CD4-positive, alpha-beta T cell (primary cell): ENCODE measurements around the gene PLEKHN1. TPM values are rescaled to one million over a fixed set of nuclear protein-coding genes. Genes with fewer than 3 reads are reported as not detected.

ENCODE experiments used
- ATAC-seq: fragments of 200-7000 bp; cut with Tn5 transposase; one replicate; pipeline ENCODE4 v1.10.0; 2022; ENCODE audit warnings: mild to moderate bottlenecking; ENCODE audit not compliant: poor library complexity
- CTCF ChIA-PET: fragments of 350-600 bp; sonication (Branson Sonifier 250); formaldehyde crosslinking; loops from one replicate; lab custom pipeline; 2021; ENCODE audit warnings: antibody characterized with exemption, inconsistent platforms; lab: Charles Lee
- POLR2A ChIA-PET: fragments of 350-600 bp; sonication (Branson Sonifier 250); formaldehyde crosslinking; loops from one replicate; lab custom pipeline; 2021; ENCODE audit warnings: antibody characterized with exemption, inconsistent platforms; lab: Charles Lee
- DNase-seq, 14 experiments: peaks; one replicate each; pipeline ENCODE4 v3.0.0-alpha.2; 2013 to 2020; ENCODE audit warnings: mixed read lengths in 2 of 14
- H3K27ac ChIP-seq, 2 donors: one replicate each; pipeline versions ENCODE4 v1.5.1 to v1.7.0; 2013; ENCODE audit warnings: low read length in 2 of 2, low read depth in 1 of 2, mild to moderate bottlenecking in 1 of 2
- H3K27me3 ChIP-seq, 2 experiments: 1 replicate in 1 of 2; 2 replicates in 1 of 2; pipeline versions ENCODE4 v1.6.1 to v1.7.0; 2013; ENCODE audit warnings: low read length in 2 of 2, control low read depth in 1 of 2, mild to moderate bottlenecking in 1 of 2, moderate library complexity in 1 of 2; ENCODE audit not compliant: insufficient read depth in 2 of 2, control insufficient read depth in 1 of 2
- H3K36me3 ChIP-seq: one replicate; pipeline ENCODE4 v1.6.1; 2013; ENCODE audit warnings: low read length, control low read depth; ENCODE audit not compliant: insufficient read depth
- H3K4me1 ChIP-seq: one replicate; pipeline ENCODE4 v1.6.1; 2013; ENCODE audit warnings: low read length, control low read depth; ENCODE audit not compliant: insufficient read depth
- H3K4me3 ChIP-seq: one replicate; pipeline ENCODE4 v1.5.1; 2013; ENCODE audit warnings: mild to moderate bottlenecking, low read length, moderate library complexity
- H3K9me3 ChIP-seq, 2 experiments: 1 replicate in 1 of 2; 2 replicates in 1 of 2; pipeline versions ENCODE4 v1.6.1 to v1.7.0; 2013; ENCODE audit warnings: low read length in 2 of 2, mild to moderate bottlenecking in 2 of 2, control low read depth in 1 of 2, moderate library complexity in 1 of 2; ENCODE audit not compliant: control insufficient read depth in 1 of 2, insufficient read depth in 1 of 2
- H3K27ac Mint-ChIP-seq: one replicate; pipeline ENCODE4 v1.8.0; 2020; ENCODE audit warnings: mixed read lengths
- H3K27me3 Mint-ChIP-seq: one replicate; pipeline ENCODE4 v1.8.0; 2021; ENCODE audit warnings: mixed read lengths
- H3K36me3 Mint-ChIP-seq: one replicate; pipeline ENCODE4 v1.8.0; 2021; ENCODE audit warnings: low read depth, mixed read lengths
- H3K4me1 Mint-ChIP-seq: one replicate; pipeline ENCODE4 v1.8.0; 2021; ENCODE audit warnings: low read depth, mixed read lengths
- H3K4me3 Mint-ChIP-seq: one replicate; pipeline ENCODE4 v1.8.0; 2020; ENCODE audit warnings: mild to moderate bottlenecking, mixed read lengths
- H3K9me3 Mint-ChIP-seq: one replicate; pipeline ENCODE4 v1.8.0; 2020; ENCODE audit warnings: mixed read lengths
- intact Hi-C, 2 experiments: fragments of 100-400 bp; cut with DNase I in 1 of 2; cut with micrococcal nuclease in 1 of 2; formaldehyde crosslinking; loops; one replicate each; pipeline versions ENCODE4 v1.15.1 to v1.9.0; 2023 to 2025; cut with DNase I, micrococcal nuclease
- total RNA-seq, 174 experiments: library from RNA in 2 of 174; stranded (reverse) in 2 of 174; gene quantifications; one replicate each; pipeline ENCODE4 v1.2.3 and lab custom pipeline; 2021 to 2026
- TF ChIP-seq, protein P1 (sequence below): fragments of 200-600 bp; IDR thresholded peaks from one replicate; pipeline ENCODE4 v1.8.0; 2022; ENCODE audit warnings: antibody characterized with exemption, mild to moderate bottlenecking

The PLEKHN1 gene
- total RNA-seq, 2 experiments from 2014 or later, result 0.69 to 0.95 TPM

DNA sequence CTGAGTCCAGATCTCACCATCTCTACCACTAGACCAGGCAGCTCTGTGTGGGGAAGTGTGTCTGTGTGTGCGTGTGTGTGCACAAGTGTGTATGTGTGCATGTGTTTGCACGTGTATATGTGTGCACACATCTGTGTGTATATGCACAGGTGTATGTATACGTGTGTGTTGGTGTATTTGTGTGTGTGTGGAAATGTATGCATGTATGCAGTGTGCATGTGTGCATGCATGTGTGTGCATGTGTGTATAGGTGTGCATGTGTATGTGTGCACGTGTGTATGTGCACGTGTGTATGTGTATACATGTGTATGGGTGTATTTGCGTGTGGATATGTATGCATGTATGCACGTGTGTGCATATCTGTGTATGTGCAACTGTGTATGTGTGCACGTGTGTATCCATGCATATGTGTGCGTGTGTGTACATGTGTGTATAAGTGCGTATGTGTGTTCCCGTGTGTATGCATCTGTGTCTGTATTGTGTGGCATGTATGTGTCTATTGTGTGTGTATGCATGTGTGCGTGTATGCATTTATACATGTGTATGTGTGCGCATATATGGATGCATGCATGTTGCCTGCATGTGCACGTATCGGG is 3.1 kb downstream of the PLEKHN1 start:
- Mint-ChIP-seq H3K4me1 (no peaks in the 10 kb centered on the region), H3K27ac (no peak overlapping the region), H3K27me3 (peaks cover 22% of the 10 kb centered on the region), H3K4me3 (peak overlapping the region; percentile 65), H3K9me3 (no peaks in the 10 kb centered on the region), H3K36me3 (no peaks in the 10 kb centered on the region)
- no peak for ATAC-seq
- Histone ChIP-seq H3K9me3 (peaks cover 0 to 10% of the 10 kb centered on the region in 2 experiments), H3K4me3 (no peak overlapping the region), H3K4me1 (peaks cover 20% of the 10 kb centered on the region), H3K36me3 (no peaks in the 10 kb centered on the region), H3K27ac (no peak overlapping the region), H3K27me3 (peaks cover 16 to 21% of the 10 kb centered on the region in 2 experiments)
- ChIA-PET CTCF (no interaction called here), POLR2A (no interaction called here)
- peak in 1 of 14 experiments; percentile 4 for DNase-seq
- TF ChIP-seq, protein P1, sequence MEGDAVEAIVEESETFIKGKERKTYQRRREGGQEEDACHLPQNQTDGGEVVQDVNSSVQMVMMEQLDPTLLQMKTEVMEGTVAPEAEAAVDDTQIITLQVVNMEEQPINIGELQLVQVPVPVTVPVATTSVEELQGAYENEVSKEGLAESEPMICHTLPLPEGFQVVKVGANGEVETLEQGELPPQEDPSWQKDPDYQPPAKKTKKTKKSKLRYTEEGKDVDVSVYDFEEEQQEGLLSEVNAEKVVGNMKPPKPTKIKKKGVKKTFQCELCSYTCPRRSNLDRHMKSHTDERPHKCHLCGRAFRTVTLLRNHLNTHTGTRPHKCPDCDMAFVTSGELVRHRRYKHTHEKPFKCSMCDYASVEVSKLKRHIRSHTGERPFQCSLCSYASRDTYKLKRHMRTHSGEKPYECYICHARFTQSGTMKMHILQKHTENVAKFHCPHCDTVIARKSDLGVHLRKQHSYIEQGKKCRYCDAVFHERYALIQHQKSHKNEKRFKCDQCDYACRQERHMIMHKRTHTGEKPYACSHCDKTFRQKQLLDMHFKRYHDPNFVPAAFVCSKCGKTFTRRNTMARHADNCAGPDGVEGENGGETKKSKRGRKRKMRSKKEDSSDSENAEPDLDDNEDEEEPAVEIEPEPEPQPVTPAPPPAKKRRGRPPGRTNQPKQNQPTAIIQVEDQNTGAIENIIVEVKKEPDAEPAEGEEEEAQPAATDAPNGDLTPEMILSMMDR, result no peak
- intact Hi-C loops, result no loop called here

DNA sequence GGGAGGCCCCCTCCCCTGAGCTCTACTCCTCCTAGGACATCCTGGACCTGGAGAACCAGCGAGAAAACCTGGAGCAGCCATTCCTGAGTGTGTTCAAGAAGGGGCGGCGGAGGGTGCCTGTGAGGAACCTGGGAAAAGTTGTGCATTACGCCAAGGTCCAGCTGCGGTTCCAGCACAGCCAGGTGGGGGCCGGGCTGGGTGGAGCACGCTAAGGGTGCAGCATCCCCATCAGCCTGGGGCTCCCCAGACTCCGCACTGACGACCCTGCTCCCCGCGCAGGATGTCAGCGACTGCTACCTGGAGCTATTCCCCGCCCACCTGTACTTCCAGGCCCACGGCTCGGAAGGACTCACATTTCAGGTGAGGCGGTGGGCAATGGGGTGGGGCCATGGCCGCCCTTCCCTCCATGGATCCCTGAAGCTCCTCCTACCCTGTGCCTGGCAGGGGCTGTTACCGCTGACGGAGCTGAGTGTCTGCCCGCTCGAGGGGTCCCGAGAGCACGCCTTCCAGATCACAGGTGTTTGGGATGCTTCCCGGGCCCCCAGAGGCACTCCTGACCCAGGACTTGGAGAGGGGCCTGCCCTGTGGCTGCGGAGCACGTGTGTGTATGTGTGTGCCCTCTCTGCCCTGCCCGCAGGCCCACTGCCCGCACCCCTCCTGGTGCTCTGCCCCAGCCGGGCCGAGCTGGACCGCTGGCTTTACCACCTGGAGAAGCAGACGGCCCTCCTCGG is 4.1 kb downstream of the PLEKHN1 start:
- Histone ChIP-seq H3K27ac (no peak overlapping the region), H3K27me3 (peaks cover 18 to 24% of the 10 kb centered on the region in 2 experiments), H3K4me3 (no peak overlapping the region), H3K9me3 (peaks cover 0 to 13% of the 10 kb centered on the region in 2 experiments), H3K4me1 (peaks cover 21% of the 10 kb centered on the region), H3K36me3 (no peaks in the 10 kb centered on the region)
- peak in 1 of 14 experiments; percentile 15 for DNase-seq
- ChIA-PET CTCF (no interaction called here), POLR2A (interaction anchor here (1.1 kb wide), 1 partner anchor 31 kb away, joined by 3 read pairs; no protein-coding TSS in a partner anchor)
- Mint-ChIP-seq H3K4me3 (no peak overlapping the region), H3K27me3 (peaks cover 22% of the 10 kb centered on the region), H3K4me1 (no peaks in the 10 kb centered on the region), H3K9me3 (no peaks in the 10 kb centered on the region), H3K27ac (no peak overlapping the region), H3K36me3 (no peaks in the 10 kb centered on the region)
- TF ChIP-seq, protein P1, result no peak
- intact Hi-C loops, result no loop called here
- no peak for ATAC-seq

DNA sequence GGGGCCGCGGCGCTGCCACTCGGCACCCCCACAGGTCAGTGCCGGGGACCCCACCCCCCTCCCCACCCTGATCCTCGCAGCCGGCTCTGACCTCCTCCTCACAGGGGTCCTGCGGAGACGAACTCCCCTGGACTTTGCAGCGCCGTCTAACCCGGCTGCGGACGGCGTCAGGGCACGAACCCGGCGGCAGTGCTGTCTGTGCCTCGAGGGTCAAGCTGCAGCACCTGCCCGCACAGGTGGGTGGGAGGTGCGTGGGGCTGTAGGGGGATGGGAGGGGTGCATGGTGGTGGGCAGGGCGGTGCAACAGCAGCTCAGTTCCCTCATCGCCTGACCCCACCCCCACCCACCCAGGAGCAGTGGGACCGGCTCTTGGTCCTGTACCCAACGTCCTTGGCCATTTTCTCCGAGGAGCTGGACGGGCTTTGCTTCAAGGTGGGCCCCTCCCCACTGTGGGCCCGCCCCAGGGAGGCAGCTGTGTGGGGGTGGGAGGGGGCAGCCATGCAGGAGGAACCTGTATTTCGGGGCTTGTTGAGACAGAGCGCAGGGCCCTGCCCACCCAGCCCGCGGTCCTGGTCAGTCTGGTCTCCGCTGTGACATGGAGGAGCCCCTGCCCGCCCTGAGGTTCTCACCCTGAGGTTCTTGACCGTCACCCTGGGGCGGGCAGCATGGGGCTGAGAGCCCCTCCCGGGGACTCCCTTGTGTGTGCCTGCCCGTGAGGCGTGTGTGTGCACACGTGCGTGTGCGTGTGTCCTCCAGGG is 4.9 kb downstream of the PLEKHN1 start:
- TF ChIP-seq, protein P1, result no peak
- Mint-ChIP-seq H3K4me1 (peaks cover 7% of the 10 kb centered on the region), H3K36me3 (no peaks in the 10 kb centered on the region), H3K4me3 (no peak overlapping the region), H3K9me3 (no peaks in the 10 kb centered on the region), H3K27ac (no peak overlapping the region), H3K27me3 (peaks cover 30% of the 10 kb centered on the region)
- Histone ChIP-seq H3K4me1 (peaks cover 22% of the 10 kb centered on the region), H3K27me3 (peaks cover 21 to 28% of the 10 kb centered on the region in 2 experiments), H3K9me3 (peaks cover 0 to 15% of the 10 kb centered on the region in 2 experiments), H3K27ac (no peak overlapping the region), H3K4me3 (no peak overlapping the region), H3K36me3 (no peaks in the 10 kb centered on the region)
- CTCF ChIA-PET, result no interaction called here
- DNase-seq (peak in 1 of 14 experiments; percentile 31), ATAC-seq (no peak)
- POLR2A ChIA-PET, result interaction anchor here (1.1 kb wide), 1 partner anchor 30 kb away, joined by 3 read pairs; no protein-coding TSS in a partner anchor
- intact Hi-C loops, result no loop called here
